Measurements from ENCODE around the gene REV3L.
"Not testable (repeated sequence)": the region's sequence is repeated elsewhere in the genome, so short reads cannot be mapped to it uniquely, and the experiment has no call there.

The REV3L gene

GRCh38 chr6:111300938-111301800 lies 181.8 kb downstream of the REV3L start:
- not testable (repeated sequence) for FAIRE-seq; DNase-seq (ENCODE audit: low spot score)

GRCh38 chr6:111297776-111298175 lies 185.2 kb downstream of the REV3L start:
- DNase-seq (ENCODE audit: low spot score) (no peak), FAIRE-seq (no peak)

- DNase-seq (ENCODE audit: low spot score) = no peak
- no peak for FAIRE-seq
Measured at GRCh38 chr6:111294374-111294967, 188.5 kb downstream of the REV3L start.

- no peak for DNase-seq (ENCODE audit: low spot score)
- FAIRE-seq = no peak
Measured at GRCh38 chr6:111291336-111292259, 191.4 kb downstream of the REV3L start.

GRCh38 chr6:111290689-111291335 lies 192.2 kb downstream of the REV3L start:
- DNase-seq (ENCODE audit: low spot score) = peak; percentile 78
- FAIRE-seq = peak; percentile 64

GRCh38 chr6:111284356-111284755 lies 198.7 kb downstream of the REV3L start:
- DNase-seq (ENCODE audit: low spot score) (peak; percentile 42), FAIRE-seq (peak; percentile 87)

GRCh38 chr6:111283707-111284106 lies 199.3 kb downstream of the REV3L start:
- no peak for DNase-seq (ENCODE audit: low spot score)
- no peak for FAIRE-seq

- DNase-seq (ENCODE audit: low spot score) (no peak), FAIRE-seq (peak; percentile 64)
Measured at GRCh38 chr6:111282515-111282914, 200.5 kb downstream of the REV3L start.

- FAIRE-seq (no peak), DNase-seq (ENCODE audit: low spot score) (no peak)
Measured at GRCh38 chr6:111280445-111280955, 202.5 kb downstream of the REV3L start.

GRCh38 chr6:111278731-111279130 lies 204.3 kb downstream of the REV3L start:
- FAIRE-seq (no peak), DNase-seq (ENCODE audit: low spot score) (no peak)

GRCh38 chr6:111277819-111278218 lies 205.2 kb downstream of the REV3L start:
- FAIRE-seq (no peak), DNase-seq (ENCODE audit: low spot score) (no peak)

- FAIRE-seq = no peak
Measured at GRCh38 chr6:111276736-111277135, 206.3 kb downstream of the REV3L start.

GRCh38 chr6:111276335-111276734 lies 206.7 kb downstream of the REV3L start:
- FAIRE-seq (no peak), DNase-seq (ENCODE audit: low spot score) (no peak)

More at GRCh38 chr6:111276736-111277135, 206.3 kb downstream of the REV3L start:
- DNase-seq (ENCODE audit: low spot score) = no peak

- FAIRE-seq = no peak
- no peak for DNase-seq (ENCODE audit: low spot score)
Measured at GRCh38 chr6:111274593-111275217, 208.3 kb downstream of the REV3L start.

GRCh38 chr6:111270121-111270520 lies 212.9 kb downstream of the REV3L start:
- FAIRE-seq (no peak), DNase-seq (ENCODE audit: low spot score) (no peak)

GRCh38 chr6:111269401-111269970 lies 213.5 kb downstream of the REV3L start:
- DNase-seq (ENCODE audit: low spot score) (no peak), FAIRE-seq (no peak)

- FAIRE-seq (no peak), DNase-seq (ENCODE audit: low spot score) (no peak)
Measured at GRCh38 chr6:111267764-111268333, 215.2 kb downstream of the REV3L start.

- FAIRE-seq (no peak), DNase-seq (ENCODE audit: low spot score) (no peak)
Measured at GRCh38 chr6:111266276-111266675, 216.7 kb downstream of the REV3L start.

GRCh38 chr6:111265842-111266241 lies 217.2 kb downstream of the REV3L start:
- FAIRE-seq (no peak), DNase-seq (ENCODE audit: low spot score) (no peak)

GRCh38 chr6:111263837-111264236 lies 219.2 kb downstream of the REV3L start:
- FAIRE-seq (peak; percentile 85), DNase-seq (ENCODE audit: low spot score) (peak; percentile 85)

All from RCC 7860 (cell line).